GM21367 (cell line): ENCODE measurements around the gene ARID5B.
A peak's percentile ranks its signal among the peaks of the same experiment; 100 is the strongest.

ENCODE experiments used
- ATAC-seq: cut with Tn5 transposase; IDR thresholded peaks from one replicate; pipeline ENCODE4 v1.9.1; 2021; ENCODE audit not compliant: unreplicated experiment

The ARID5B gene

DNA sequence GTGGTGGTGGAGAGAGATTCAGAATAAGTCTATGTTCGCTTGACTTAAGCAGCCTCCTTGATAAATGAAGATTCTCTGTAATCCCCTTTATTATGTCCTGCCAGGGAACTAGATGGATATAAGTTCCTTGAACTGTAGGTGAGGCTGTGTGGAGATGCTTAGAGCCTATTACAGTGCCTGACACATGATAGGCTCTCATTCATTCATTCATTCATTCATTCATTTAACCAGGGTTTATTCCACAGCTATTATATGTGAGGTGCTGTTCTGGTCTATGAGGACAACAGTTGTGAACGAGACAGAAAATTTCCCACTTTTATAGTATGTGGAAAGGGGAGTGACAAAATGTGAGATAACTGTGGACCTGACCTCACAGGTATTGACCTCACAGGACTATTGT is 105.6 kb downstream of the ARID5B start:
- no peak for ATAC-seq

DNA sequence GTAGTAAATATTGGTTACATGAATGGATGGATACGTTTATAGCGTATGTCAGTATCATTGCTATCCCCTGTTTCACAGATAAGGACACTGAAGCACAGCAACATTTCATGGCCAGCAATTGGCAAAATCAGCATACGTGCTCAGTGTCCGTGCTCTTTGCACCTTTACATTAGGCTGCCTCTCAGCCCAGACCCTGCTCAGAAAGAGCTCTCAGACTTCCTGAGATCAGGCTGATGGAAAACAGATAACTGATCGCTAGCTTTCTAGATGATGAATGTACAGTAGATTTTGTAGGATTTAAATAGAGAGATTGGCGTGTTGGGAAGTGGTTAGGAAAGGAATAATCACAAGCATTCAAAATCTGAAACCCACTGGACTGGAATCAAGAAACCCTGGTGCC is 106.7 kb downstream of the ARID5B start:
- no peak for ATAC-seq

DNA sequence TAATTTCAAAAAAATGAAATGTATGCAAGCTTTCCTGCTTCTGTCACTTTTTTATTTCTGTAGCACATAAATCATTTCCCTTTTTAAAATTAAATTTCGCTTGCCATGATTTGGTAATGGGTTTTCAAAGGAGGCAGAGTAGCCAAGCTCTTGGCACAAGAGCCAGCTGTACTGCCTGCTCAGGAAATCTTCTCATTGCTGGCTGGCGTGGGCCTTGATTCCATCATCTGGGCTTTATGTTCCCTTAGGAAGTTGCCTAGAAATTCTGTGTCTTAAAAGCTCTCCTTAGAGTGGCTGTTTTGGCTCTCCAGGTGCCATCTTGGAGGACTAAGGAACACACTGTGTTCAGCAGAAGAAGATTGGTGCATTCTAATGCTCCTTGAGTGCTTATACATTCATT is 107.4 kb downstream of the ARID5B start:
- ATAC-seq, result no peak

DNA sequence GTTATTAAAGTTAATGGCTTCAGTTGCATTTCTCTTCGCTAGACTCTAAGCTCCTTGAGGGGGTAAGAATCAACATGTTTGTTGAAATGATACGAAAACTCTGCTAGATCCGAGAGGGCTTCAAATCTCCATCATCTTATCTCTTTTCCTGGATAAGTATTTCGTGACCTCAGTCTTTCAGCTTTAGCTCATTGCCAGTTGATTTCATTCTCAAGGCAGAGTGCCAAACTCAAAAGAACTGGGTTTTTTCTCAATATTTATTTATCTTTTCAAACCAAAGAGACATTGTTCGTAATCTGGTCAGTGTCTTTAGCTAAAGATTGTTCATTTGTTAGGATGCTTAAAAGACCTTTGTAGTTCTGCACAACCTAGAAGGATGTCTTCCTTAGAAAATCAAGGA is 108.9 kb downstream of the ARID5B start:
- no peak for ATAC-seq

- ATAC-seq, result no peak
Observed at GRCh38 chr10:62011558-62011957, 110.1 kb downstream of the ARID5B start.

DNA sequence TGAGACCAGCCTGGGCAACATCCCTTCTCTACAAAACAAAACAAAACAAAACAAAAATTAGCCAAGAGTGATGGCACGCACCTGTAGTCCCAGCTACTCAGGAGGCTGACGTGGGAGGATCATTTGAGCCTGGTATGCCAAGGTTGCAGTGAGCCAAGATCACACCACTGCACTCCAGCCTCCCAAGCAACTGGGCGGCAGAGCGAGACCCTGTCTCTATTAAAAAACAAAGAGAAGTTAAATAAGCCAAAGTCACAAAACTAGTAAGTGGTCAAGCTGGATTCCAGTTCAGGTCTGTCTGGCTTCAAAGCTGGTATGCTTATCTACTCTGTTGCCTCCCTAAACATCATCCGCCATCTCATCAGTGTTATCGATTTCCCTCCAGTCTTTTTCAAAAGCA is 110.8 kb downstream of the ARID5B start:
- no peak for ATAC-seq

DNA sequence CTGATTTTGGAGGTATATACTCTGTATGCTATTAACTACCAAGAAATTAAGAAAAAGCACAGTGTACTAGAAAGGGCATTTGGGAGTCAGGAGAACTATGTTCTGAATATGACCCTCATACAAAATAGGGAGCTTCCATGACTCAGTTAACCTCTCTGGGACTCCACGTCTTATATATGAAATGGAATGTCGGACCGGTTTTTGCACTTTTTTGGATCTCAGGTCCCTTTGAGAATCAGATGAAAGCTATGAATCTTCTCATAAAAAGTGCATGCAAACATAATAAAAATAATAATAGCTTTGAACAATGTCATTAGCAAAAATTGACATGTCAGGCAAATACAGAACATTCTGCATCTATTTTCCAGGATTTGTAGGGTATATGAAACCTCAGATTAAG is 113.0 kb downstream of the ARID5B start:
- no peak for ATAC-seq

DNA sequence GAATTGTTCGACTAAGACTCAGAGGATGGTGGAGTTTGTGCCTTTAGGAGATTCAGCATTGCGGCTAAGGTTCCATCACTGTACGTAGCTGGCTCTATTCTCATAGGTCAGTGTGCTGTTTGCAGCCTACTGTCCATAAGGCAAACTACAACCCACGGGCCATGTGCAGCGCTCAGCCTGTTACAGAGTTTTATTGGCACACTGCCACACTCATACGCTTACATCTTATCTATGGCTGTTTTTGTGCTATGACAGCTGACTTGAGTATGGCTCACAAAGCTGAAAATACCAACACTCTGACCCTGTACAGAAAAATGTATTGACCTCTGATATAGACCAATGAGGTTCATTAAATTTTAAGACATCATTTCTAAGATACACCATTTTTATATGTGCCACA is 114.5 kb downstream of the ARID5B start:
- ATAC-seq, result no peak

GRCh38 chr10:62016623-62017490 is 115.4 kb downstream of the ARID5B start:
- peak; percentile 53 for ATAC-seq

GRCh38 chr10:62017491-62017870 is 116.0 kb downstream of the ARID5B start:
- no peak for ATAC-seq

DNA sequence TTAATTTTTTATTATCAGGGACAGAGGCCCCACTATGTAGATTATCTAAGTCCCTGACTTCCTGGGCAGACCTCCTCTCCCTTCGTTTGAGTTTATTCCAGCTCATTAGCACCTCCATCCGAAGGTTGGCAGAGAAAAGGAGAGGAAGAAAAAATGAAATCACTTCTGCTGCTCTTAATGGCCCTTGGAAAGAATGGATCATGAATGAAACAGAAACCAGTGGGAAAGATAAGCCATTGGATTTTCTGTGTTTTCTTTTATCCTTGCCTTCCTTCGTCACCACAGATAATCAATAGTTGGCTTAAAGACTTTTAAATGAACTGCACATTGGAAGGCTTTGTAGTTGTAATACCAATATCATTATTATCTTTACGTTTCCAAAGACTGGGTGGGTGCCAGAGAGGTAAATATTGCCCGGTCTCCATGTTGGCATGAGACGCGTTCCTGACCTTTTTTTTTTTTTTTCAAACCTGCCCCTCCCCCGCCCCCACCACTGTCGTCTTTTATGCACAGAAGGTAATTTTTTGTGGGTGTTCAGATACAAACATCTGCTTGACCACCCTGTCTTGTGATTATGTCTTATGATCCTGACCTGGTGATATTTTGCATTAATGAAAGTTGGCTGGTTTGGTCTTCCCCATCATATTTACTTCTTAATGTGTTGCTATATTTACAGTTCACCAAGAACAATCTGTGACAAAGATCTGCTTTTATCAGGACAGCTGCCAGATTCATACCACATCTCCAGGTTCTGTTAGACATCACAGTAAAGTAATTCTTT is 116.8 kb downstream of the ARID5B start:
- ATAC-seq, result no peak

DNA sequence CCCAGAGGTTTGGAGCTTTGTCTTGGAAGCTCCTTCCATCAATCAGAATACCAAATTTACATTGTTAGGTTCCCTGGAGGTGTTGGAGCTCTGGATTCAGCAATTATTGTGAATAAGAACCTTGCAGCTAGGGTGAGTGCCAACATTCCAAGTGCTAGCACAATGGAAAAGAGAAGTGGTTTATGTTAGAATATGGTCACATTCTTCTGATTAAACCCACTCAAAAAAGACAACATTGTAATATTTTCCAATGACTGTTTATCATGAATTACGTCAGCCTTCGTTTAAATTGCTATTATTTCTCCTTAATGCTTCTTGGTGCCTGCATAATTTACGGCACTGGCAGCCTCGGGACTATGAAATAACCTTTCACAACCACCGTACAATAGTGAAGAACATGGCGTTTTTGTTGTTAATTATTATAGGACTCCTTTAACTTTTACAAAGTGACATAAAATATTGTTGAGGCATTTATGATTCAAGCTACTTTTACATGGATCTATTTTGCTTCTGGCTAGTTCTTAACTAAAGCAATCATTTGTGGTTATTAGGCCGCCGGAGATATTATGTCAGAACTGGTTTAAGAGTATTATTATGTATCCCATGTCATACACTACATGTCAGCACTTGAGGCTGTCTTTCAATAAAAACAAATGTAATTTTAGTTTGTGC is 117.7 kb downstream of the ARID5B start:
- no peak for ATAC-seq

DNA sequence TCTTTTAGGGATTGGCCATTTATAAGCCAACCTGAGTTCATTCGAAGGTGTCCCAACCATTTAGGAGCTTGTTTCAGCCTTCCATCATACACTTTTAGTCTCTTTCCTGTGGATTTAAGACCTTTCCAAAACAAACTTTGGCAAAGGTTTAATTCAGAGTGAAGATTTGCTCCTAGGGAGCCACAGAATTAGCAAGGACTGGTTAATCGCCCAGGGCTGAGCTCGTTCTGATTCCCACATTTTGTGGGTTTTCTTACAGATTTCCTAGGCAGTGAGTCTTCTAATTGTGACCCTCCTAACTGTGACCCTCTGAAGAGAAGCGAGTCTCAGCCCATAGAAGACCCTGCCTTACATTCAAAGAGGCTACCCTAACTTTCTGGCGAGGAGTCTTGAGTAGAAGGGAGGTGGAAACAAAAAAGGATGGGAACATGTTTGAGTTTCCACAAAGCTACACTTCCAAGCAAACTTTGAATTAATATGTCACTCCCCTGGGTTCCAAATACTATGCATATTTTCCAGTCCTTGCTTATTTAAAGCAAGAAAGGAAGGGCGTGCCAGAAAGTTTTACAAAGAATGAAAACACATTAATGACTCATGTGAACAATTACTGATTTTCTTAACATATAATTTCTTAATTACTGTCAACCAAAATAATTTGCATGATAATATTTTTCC is 118.3 kb downstream of the ARID5B start:
- no peak for ATAC-seq

GRCh38 chr10:62021128-62021665 is 119.7 kb downstream of the ARID5B start:
- ATAC-seq, result no peak

GRCh38 chr10:62021978-62022802 is 120.7 kb downstream of the ARID5B start:
- no peak for ATAC-seq

DNA sequence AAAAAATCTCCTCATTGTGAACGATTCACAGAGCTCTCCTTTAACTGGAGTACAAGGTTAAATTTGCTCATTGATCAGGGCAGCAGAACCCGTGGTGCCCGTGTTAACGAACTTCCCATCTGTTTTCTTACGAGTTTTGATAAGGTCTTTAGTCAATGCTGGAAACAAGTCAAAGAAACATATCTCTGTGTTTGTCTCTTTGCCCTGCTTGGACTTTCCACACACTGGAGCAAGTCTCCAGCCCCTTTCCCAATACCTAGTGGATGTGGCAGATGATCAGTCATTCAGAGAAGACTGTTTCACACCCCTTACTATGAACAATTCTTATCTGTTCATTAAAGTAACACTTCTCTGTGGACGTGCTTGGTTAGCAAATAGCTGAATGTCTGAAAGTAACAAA is 121.3 kb downstream of the ARID5B start:
- no peak for ATAC-seq

GRCh38 chr10:62023329-62023728 is 121.8 kb downstream of the ARID5B start:
- ATAC-seq, result no peak

DNA sequence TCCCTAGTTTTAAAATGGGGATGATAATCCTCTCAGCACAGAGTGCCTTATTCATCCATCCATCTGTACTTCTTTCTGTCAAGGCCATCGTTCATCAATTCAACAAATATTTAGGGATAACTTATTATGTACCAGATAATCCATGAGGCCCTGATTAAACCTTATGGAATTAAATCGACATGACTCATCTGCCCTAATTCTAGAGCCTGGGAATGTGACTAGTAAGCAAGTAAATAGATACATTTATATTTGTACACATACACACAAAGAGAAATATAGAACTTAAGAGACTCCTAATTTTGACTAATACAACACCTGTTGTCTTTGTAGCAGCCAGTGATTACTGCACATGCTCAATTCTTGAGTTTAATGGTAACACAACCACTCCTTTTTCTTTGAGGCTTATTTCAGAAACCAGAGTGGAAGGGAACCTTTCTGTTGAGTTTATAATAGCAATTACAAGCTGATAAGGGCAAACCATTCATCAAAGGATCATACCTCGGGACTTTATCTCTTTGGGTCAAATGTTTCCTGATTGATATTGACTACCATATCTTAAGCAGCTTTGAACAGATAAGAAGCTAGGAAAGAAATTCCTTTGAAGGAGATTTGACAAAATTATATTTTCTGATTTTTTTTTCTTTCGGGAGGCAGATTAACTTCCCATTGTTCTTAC is 122.7 kb downstream of the ARID5B start:
- ATAC-seq, result no peak

- ATAC-seq, result no peak
Observed at GRCh38 chr10:62025134-62025794, 123.8 kb downstream of the ARID5B start.
